ENCODE results near the gene ZNF365.

DNA sequence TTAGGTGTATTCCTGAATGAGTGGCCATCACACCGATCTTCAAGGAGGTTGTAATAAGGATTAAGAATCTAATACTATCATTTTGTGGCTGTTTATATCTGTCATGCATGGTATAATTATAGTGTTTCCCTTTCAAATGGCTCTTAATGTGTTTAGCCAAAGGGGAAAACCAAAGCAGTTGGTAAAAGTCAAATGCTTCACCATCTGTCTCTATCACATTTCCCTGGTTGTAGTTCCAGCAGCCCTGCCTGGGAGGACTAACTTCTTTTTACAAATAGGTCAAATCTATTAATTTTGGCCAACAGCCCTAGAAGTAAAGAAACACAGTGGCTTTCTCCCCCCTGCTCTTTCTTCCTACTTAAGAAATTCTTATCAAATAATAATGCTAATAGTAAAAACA is 56.7 kb downstream of the ZNF365 start:
- TF ChIP-seq POLR2A (IDR thresholded peaks at IDR 0.05) = no peak
- TF ChIP-seq, protein P1, sequence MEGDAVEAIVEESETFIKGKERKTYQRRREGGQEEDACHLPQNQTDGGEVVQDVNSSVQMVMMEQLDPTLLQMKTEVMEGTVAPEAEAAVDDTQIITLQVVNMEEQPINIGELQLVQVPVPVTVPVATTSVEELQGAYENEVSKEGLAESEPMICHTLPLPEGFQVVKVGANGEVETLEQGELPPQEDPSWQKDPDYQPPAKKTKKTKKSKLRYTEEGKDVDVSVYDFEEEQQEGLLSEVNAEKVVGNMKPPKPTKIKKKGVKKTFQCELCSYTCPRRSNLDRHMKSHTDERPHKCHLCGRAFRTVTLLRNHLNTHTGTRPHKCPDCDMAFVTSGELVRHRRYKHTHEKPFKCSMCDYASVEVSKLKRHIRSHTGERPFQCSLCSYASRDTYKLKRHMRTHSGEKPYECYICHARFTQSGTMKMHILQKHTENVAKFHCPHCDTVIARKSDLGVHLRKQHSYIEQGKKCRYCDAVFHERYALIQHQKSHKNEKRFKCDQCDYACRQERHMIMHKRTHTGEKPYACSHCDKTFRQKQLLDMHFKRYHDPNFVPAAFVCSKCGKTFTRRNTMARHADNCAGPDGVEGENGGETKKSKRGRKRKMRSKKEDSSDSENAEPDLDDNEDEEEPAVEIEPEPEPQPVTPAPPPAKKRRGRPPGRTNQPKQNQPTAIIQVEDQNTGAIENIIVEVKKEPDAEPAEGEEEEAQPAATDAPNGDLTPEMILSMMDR (IDR thresholded peaks at IDR 0.05) = no peak
